SW 1271 (cell line): ENCODE data around the gene CSRP3.
"Not testable (repeated sequence)": the region's sequence is repeated elsewhere in the genome, so short reads cannot be mapped to it uniquely, and the experiment has no call there.

Source experiments
- DNase-seq, 2 experiments: peaks; one replicate each; lab custom pipeline; 2025; lab: John Stamatoyannopoulos, UW

Gene CSRP3

DNA sequence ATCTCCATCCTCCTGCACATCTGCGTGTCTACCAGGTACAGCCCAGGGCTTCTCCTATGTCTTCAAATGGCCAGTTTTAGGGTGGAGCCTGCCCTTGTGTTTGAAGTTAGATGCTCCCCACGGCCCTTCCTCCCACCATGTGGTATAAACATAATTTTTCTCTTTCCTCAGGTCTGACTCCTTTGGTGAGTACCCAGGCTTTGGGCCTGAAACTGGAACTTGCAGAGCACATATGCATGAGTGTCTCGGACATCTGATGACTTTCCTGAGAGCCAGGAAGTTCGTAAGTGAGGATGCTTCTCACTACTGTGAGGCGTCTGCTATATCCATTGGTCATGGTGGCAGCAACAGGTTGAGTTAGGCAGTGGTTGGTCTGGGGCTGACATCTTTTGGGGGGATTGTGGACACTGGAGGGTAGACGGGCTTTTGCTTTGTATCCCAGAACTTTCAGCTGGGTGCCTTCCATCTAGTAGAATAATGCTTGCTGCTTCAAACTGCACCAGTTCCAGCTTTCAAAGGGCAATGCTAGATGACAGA lies 16.2 kb downstream of the CSRP3 start:
- DNase-seq, result no peak

DNA sequence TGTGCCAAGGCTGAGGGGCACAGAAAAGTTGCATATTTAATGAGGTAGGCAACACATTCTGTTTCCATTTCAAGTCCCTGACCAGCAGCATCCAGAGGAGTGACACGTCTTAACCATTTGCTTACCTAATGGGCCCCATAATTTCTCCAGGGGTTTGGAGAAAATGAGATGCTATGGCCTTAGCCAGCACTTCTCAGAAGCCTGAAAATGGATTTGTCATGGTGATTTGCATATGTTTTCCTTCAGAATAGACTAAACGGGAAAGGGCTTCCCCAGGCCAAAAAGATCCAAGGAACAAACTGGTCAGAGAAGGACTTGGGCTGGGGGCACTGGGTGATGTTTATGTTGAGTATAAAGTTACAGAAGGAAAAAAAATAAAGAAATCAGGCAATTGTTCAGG lies 16.7 kb downstream of the CSRP3 start:
- no peak for DNase-seq

DNA sequence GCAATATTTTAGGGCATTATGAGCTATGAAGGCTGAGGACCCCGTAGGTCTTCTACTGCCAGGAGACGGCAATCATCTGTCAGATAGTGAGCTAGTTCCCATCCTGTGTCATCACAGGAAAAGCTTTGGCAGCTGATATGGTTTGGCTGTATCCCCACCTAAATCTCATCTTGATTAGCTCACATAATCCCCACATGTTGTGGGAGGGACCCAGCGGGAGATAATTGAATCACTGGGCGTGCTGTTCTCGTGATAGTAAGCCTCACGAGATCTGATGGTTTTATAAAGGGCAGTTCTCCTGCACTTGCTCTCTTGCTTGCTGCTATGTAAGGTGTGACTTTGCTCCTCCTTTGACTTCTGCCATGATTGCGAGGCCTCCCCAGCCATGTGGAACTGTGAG lies 18.1 kb downstream of the CSRP3 start:
- no peak for DNase-seq

DNA sequence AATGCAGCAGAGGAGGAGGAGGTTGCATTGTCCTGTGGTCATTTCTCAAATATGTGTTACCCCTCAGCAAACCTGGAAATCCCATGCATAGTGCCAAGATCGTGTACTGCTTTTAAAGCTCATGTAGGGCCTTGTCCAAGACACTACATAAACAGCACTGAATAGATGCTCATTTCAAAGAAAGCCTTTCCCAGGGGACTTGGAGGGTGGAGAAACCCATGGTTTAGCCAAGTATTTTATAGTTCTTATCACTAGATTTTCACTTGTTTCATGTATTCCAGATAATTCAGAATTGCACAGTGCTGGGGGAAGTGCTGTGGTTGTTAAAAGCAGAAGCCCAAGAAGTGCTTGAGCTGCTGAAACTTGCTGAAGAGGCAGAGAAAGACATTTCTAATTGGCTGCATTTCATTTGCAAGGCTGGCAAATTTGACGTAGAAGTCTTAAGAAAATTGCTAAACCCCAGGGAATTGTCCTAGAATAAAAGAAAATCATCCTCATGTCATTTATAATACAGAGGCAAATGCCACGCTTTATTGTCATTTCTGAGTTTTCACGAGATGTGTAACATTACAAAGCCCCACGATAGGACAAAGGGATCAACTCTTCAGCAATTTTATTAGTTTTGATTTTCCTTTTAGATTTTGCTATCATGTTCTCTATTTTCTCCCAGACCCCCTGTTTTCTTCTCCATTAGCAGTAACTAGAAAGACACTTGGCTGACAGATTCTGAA lies 20.1 kb downstream of the CSRP3 start:
- no peak for DNase-seq

DNA sequence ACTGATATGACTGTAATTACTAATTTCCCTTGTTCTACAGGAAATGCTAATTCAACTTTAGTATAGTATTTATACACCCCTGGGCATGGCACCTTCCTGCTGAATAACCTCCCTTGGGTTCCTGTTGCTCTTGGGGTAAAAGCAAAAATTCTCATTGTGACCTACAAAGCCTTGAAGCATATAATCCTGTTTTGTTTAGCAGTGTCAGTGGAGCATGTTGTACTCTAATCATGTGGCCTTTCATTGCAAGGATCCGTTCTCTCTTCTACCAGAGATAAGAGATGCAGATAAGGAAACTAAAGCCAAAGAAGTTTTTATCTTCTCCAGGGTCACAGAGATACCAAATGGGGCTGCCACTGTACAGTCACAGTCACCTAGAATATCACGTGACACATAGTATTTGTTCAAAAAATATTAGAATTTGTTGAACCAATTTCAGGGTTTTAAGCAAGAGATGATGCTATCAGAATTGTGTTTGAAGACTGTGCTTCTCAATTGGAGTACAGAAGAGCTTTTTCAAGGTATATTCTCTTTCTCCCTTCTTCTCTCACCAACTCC lies 25.1 kb downstream of the CSRP3 start:
- DNase-seq, result no peak

DNA sequence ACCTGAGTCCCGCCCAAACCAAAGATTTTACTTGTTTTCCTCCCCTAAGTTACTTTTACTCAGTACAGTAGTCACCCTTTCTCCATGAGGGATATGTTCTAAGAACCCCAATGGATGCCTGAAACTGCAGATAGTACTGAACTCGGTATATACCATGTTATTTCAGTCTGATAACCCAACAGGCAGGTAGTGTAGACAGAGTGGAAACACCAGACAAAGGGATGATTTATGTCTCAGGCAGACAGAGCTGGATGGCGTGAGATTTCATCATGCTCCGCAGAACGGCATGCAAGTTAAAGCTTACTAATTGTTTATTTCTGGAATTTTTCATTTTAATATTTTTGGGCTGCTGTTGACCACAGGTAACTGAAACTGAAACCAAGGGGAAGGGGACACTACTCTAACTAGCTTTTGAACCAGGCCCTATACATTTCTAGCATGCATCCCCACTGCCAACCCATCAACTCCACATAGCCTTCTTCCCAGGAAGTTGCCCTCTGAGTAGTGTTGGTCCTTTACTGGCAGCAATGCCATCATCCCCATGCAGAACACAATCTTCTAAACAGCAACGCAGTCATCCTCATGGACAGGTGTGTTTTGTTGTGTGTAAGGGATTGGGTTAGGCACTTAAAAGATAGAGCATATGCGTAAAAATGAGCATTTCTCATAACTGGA lies 27.7 kb downstream of the CSRP3 start:
- DNase-seq, result no peak

DNA sequence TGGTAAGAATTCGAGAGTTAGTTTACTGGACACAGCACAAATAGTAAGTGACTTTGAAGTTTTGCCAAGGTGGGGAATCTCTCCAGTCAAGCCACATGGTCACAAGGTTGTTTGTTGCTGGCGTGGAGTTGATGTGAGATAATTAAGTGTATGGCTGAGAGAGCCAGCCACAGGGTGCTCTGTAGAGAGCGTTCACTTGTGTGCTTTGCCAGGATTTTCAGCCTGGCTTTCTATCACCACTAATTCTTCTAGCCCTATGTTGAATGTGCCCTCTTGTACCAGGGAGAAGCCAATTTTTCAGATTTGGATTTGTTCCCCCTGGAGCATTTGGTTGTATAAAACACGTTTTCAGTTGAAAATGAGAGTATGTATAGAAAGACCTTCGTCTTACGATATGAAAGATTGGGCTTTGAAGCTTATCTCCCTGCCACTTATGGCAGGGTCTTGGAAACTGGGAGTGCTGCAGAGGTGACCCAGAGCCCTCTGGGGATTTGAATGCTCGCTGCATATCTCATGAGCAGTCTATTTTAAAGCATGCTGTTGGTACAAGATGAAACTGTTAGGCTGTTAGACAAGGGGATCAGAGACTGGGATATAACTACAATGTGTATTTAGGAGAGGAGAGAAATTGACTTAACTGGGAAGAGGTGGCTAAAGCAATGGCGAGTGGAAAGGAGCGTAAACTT lies 28.6 kb downstream of the CSRP3 start:
- no peak for DNase-seq

DNA sequence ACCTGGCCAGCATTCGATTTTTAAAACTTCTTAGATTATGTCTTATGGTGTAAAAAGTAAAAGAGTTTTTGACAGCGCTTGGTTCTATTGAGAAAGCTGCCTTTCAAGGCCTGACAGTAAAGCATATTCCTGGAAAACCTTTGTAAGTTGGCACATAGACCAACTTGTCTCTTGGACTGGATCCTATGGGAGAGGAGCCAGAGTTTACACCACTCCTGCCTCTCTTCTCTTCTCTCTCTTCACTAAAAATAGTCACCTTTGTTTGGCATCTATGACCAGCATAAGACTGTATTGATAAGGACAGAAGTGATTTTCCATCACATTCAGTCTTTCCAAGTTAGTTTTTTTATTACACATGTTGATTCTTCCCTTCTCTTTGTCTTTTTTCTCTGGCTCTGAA lies 33.7 kb downstream of the CSRP3 start:
- no peak for DNase-seq

DNA sequence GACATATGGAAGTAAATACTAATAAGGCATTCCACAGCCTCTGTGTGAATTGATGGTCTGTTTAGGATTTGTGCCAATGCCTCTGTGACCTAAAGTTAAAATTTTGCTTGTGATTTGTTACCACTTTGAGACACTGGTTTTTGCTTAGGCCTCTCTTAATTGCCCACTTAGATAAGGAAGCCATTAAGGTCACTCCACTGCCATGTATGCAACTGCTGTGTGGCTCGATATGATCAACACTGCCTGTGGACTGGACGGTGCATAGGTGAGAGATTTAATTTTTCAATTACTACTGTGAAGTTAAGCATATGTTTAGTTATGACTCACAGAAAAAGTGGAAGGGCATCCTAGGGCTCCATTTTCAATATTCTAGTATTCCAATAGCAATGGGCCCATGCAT lies 36.9 kb downstream of the CSRP3 start:
- no peak for DNase-seq

DNA sequence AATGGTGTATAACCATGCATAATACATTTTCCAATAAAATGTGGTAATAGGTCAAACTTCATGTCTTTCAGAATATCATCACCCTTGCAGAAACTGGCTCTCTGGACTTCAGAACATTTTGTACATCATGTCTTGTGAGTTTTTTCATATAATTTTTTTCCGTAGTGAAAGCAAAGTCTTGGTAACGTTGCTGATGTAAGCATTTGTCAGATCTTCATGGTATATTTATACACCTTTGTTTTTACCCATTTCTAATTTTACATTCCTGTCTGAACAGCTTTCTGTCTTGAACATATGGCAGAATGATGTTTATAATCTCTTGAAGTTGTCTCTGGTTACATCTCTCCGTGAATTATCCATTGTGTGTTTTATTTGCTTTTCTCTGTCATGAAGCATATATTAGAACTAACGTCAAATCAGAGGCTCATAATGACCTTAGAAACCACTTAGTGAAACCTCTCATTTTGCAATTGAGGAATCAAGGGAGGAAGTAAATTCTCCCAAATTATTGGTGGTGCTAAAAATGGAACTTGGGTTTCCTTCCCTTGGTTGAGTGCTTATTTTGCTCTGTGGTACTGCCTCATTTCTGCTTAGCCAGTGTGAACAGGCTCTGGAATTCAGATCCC lies 37.4 kb downstream of the CSRP3 start:
- no peak for DNase-seq

DNA sequence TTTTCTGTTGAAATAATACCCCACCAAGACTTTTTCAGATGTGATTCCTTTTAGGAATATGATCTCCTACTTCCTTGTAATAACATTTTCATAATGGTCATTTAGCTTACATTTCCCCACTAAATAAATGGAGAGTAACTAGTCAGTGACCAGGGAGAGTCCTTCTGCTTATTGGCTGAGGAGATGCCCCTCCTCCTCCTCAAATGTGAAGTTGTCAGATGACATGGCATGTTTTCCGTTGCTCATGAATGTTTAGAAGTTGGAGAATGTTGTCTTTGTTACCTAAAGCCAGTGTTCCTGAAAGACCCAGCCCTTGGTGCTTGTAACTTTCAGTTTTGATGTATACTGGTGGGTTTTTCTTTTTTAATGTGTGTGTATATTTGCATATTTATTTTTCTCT lies 38.2 kb downstream of the CSRP3 start:
- DNase-seq, result no peak

DNA sequence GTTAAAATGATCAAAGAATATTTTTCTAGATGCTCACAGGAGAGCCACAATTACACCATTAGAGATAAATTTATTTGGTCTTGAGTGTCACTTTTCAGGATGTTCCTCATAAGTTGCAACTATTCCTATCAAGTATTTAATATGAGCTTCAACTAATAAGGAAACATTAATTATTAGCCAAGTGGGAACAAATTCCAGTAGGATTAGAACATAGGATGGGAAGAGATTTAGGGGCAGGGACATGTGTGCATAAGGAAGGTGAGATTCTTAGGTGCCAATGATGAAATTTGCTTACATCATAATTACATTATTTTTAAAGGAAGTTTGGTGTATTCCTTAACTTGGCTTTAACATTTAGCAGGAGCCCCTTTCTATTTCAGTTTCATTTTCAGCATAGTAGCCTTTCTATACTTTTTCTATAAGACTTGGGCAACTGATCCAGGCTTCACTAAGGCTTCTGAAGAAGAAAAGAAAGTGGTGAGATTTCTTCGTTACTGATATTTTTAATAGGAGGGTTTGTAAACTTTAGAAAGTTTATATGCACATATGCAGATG lies 38.8 kb downstream of the CSRP3 start:
- no peak for DNase-seq

DNA sequence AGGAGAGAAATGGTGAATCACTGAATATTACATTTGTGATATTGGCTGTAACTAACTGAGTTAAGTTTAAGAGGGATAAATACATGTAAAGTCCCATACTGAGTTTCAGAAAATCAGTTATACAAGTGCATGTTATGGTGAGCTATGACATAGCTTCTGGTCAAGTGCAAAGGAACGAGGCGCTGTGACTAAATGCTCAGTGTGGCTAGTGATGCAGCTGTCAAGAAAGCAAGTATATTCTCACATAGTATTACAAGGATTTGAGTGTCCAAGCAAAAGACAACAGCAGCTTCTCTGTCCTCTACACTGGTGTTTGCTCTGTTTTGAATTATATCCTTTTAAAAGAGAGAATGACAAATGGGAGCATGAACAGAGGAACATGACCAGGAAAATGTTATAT lies 40.1 kb downstream of the CSRP3 start:
- DNase-seq, result no peak

DNA sequence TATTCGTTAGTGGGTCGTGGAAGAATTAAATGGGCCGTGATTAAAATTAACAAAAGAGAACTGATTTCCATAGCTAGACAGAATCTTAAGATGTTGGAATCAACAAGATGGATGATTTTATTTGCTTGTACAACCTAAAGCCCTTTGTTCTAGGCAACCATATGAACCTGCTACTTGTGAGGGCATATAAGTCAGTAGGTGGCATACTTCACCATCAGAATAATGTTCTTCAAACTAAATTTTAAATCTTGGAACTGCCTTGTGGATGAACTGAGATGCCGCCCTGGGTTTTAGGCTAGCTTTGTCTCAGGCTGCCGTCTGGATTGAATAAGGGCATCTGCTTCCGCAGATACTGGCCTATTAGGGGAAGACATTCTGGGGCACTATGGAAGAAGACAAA lies 40.9 kb downstream of the CSRP3 start:
- DNase-seq, result no peak

DNA sequence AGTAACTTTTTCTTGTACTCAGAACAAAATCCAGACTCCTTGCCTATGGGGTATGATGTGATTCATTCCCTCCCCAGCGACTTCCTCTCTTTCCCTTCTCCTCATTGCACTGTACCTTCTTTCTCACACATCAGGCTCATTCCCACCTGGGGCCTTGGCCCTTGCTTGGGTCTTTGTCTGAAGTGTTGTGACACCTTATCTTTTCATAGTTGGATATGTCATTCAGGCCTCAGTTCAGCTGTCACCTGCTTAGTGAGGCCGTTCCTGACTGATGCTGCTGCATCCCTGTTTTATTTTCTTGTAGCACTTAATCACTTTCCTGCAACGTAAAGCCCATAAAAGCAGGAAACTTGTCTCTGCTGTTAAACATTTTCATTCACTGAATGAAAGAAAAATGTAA lies 44.9 kb downstream of the CSRP3 start:
- no peak for DNase-seq

DNA sequence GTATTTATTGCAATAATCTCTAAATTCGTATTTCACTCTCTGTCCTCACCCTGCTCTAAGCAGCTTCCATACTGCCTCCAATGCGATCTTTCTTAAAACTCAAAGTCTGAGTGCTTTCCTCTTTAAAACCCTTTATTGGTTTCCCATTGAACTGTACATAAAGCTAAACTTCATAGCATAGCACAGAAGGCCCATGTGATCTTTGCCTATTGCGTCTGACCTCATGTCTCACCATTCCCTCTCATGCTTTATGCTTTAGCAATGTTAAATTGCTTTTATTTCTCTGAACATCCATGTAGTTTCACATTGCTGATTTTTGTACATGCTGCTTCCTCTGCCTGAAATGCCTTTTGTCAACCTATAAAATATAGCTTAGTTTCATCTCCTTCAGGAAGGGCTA lies 56.5 kb downstream of the CSRP3 start:
- no peak for DNase-seq

DNA sequence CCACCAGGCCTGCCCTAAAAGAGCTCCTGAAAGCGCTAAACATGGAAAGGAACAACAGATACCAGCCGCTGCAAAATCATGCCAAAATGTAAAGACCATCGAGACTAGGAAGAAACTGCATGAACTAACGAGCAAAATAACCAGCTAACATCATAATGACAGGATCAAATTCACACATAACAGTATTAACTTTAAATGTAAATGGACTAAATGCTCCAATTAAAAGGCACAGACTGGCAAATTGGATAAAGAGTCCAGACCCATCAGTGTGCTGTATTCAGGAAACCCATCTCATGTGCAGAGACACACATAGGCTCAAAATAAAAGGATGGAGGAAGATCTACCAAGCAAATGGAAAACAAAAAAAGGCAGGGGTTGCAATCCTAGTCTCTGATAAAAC lies 64.9 kb downstream of the CSRP3 start:
- not testable (repeated sequence) for DNase-seq

DNA sequence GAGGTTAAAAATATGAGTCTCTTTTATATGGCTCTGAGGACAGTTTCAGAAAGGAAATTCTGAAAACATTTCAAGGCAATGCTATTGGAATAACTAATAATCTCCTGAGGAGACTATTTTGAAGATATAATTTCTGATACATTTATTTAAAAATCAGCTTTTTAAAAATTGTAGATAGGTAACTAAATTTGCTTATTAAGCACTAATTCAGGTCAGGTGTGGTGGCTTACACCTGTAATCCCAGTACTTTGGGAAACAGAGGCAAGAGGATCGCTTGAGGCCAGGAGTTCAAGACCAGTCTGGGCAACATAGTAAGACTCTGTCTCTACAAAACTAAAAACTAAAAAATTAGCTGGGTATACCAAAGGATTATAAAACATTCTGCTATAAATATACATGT lies 67.8 kb downstream of the CSRP3 start:
- no peak for DNase-seq
